ENCODE measurements around the gene SNN. TPM values are rescaled to one million over a fixed set of nuclear protein-coding genes. Genes with fewer than 3 reads are reported as not detected.

SNN gene
- total RNA-seq, 1 donor from 2014 or later, result 27.7 TPM

- intact Hi-C loops (cut with DNase I), result no loop called here
- ATAC-seq (no peak), DNase-seq (ENCODE audit: missing footprints) (peak; percentile 46)
Measured at GRCh38 chr16:11658896-11659708, 9.2 kb upstream of the SNN start.

GRCh38 chr16:11660565-11660964 is 7.7 kb upstream of the SNN start:
- intact Hi-C loops (cut with DNase I), result no loop called here
- ATAC-seq, result no peak
- peak; percentile 4 for DNase-seq (ENCODE audit: missing footprints)

GRCh38 chr16:11662582-11662981 is 5.7 kb upstream of the SNN start:
- ATAC-seq (no peak), DNase-seq (ENCODE audit: missing footprints) (peak; percentile 27)
- intact Hi-C loops (cut with DNase I), result no loop called here

GRCh38 chr16:11665071-11665491 is 3.2 kb upstream of the SNN start:
- intact Hi-C loops (cut with DNase I), result no loop called here
- DNase-seq (ENCODE audit: missing footprints) (peak; percentile 33), ATAC-seq (no peak)

- DNase-seq (ENCODE audit: missing footprints) (peak; percentile 20), ATAC-seq (no peak)
- intact Hi-C loops (cut with DNase I), result no loop called here
Measured at GRCh38 chr16:11666103-11667055, 1.9 kb upstream of the SNN start.

GRCh38 chr16:11667221-11667823 is 933 bp upstream of the SNN start:
- intact Hi-C loops (cut with DNase I), result no loop called here
- DNase-seq (ENCODE audit: missing footprints), result peak; percentile 13
- ATAC-seq, result no peak

- ATAC-seq (no peak), DNase-seq (ENCODE audit: missing footprints) (peak; percentile 77)
- intact Hi-C loops (cut with DNase I), result no loop called here
Measured at GRCh38 chr16:11668623-11669379, 546 bp downstream of the SNN start.

GRCh38 chr16:11669380-11670146 is 1.3 kb downstream of the SNN start:
- DNase-seq (ENCODE audit: missing footprints) (peak; percentile 83), ATAC-seq (peak; percentile 24)
- intact Hi-C loops (cut with DNase I), result loop anchor here (5.0 kb wide), 1 partner anchor 43 kb away; no protein-coding TSS in a partner anchor

- ATAC-seq (no peak), DNase-seq (ENCODE audit: missing footprints) (no peak)
- intact Hi-C loops (cut with DNase I), result loop anchor here (5.0 kb wide), 1 partner anchor 42 kb away; no protein-coding TSS in a partner anchor
Measured at GRCh38 chr16:11670171-11671131, 2.2 kb downstream of the SNN start.

GRCh38 chr16:11671271-11671670 is 3.0 kb downstream of the SNN start:
- DNase-seq (ENCODE audit: missing footprints) (no peak), ATAC-seq (no peak)
- intact Hi-C loops (cut with DNase I), result loop anchor here (5.0 kb wide), 1 partner anchor 41 kb away; no protein-coding TSS in a partner anchor

GRCh38 chr16:11671676-11672075 is 3.4 kb downstream of the SNN start:
- ATAC-seq (no peak), DNase-seq (ENCODE audit: missing footprints) (no peak)
- intact Hi-C loops (cut with DNase I), result loop anchor here (5.0 kb wide), 1 partner anchor 41 kb away; no protein-coding TSS in a partner anchor

GRCh38 chr16:11672206-11673090 is 4.2 kb downstream of the SNN start:
- DNase-seq (ENCODE audit: missing footprints), result no peak
- no peak for ATAC-seq
- intact Hi-C loops (cut with DNase I), result loop anchor here (5.0 kb wide), 1 partner anchor 40 kb away; no protein-coding TSS in a partner anchor

GRCh38 chr16:11673091-11674000 is 5.1 kb downstream of the SNN start:
- intact Hi-C loops (cut with DNase I), result loop anchor here (5.0 kb wide), 1 partner anchor 39 kb away; no protein-coding TSS in a partner anchor
- ATAC-seq (no peak), DNase-seq (ENCODE audit: missing footprints) (no peak)
